ENCODE results near the gene CNOT4. TPM values are rescaled to one million over a fixed set of nuclear protein-coding genes. Genes with fewer than 3 reads are reported as not detected.

Gene CNOT4
- total and polyA plus RNA-seq, 9 donors = 9.1 to 38.9 (median 30.5) TPM

DNA sequence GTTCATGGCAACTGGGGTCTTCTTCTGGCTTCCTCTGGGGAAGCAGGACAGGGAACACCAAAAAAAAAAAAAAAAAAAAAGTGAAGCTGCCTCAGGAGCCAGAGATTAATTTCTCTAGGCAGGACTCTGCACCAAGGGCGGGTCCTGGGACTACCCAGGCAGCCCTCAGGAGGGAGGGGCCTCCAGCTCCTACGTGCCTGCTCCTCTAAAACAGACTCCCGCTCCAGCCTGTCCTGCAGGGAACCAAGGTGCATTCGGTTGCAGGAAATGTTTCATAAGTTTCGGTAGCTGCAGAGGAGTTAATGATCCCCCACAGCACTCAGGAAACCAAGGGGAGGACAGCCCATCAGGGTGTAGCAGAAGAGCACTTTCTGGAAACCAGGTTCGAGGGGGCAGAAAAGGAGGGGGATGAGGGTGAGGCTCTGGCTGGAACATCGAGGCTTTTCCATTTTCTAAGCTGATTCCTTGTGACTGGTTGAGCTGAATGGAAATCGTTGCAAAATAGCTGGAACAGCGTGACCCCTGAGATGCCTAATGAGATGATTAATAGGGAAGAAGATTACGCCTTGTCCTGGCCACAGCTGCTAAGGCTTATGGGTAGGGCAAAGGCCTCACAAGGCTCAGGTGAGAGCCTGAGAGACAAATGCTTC is 192.1 kb downstream of the CNOT4 start:
- H3K4me1 ChIP-seq (ENCODE audit: insufficient read depth) = peaks cover 4% of the 10 kb centered on the region
- no peaks in the 10 kb centered on the region for H3K27me3 ChIP-seq
- H3K9me3 ChIP-seq = no peaks in the 10 kb centered on the region
- no peak overlapping the region for H3K27ac ChIP-seq
- peak in 2 of 5 donors; percentile 27 to 40 for DNase-seq
- no peak overlapping the region for H3K4me3 ChIP-seq
- H3K36me3 ChIP-seq = no peaks in the 10 kb centered on the region
- 26 to 45% (median 30%) methylated on average over 10 of the region's 10 CpGs for WGBS, 3 donors
- TF ChIP-seq, protein P1, sequence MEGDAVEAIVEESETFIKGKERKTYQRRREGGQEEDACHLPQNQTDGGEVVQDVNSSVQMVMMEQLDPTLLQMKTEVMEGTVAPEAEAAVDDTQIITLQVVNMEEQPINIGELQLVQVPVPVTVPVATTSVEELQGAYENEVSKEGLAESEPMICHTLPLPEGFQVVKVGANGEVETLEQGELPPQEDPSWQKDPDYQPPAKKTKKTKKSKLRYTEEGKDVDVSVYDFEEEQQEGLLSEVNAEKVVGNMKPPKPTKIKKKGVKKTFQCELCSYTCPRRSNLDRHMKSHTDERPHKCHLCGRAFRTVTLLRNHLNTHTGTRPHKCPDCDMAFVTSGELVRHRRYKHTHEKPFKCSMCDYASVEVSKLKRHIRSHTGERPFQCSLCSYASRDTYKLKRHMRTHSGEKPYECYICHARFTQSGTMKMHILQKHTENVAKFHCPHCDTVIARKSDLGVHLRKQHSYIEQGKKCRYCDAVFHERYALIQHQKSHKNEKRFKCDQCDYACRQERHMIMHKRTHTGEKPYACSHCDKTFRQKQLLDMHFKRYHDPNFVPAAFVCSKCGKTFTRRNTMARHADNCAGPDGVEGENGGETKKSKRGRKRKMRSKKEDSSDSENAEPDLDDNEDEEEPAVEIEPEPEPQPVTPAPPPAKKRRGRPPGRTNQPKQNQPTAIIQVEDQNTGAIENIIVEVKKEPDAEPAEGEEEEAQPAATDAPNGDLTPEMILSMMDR (IDR thresholded peaks at IDR 0.05) = no peak
- TF ChIP-seq EP300 (IDR thresholded peaks at IDR 0.05) = no peak
- TF ChIP-seq POLR2A (IDR thresholded peaks at IDR 0.05) = no peak
- intact Hi-C loops (cut with DNase I) = no loop called here

DNA sequence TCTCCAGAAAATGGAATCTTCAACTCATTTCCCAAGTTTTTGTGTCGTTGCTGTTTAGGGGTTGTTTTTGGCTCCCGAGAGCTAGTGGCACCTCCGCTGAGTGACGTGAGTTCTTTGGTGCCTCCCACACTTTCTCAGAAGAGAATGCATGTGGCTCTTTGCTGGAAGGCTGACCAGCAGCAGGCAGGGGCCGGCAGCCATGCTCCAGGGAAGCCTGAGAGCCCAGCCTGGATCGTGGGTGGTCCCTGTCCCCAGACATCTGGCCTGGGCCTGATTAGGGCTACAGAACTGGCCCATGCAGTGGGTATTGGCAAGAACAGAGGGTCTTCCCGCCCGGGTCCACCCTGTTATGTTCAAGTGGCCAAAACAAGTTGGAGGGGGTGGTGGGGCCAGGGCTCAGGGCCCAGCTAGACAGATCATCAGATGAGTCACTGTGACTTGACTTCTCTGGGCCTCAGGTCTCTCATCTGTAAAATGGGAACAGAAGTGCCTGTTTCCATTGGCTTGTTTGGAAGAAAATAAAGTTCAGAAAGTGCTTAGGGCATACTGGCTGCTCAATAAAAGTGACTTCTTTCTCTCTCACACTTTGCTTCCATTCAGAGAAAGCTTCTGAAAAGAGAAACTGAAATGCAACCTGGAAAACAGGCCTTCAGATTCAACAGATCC is 193.1 kb downstream of the CNOT4 start:
- no peaks in the 10 kb centered on the region for H3K27me3 ChIP-seq
- 67 to 73% (median 68%) methylated on average over 8 of the region's 8 CpGs for WGBS, 3 donors
- DNase-seq = no peak
- H3K4me3 ChIP-seq = no peak overlapping the region
- no peak overlapping the region for H3K27ac ChIP-seq
- H3K9me3 ChIP-seq = no peaks in the 10 kb centered on the region
- intact Hi-C loops (cut with DNase I) = no loop called here
- H3K36me3 ChIP-seq = no peaks in the 10 kb centered on the region
- H3K4me1 ChIP-seq (ENCODE audit: insufficient read depth) = peaks cover 4% of the 10 kb centered on the region
- TF ChIP-seq, protein P1 (IDR thresholded peaks at IDR 0.05) = no peak
- no peak for TF ChIP-seq POLR2A (IDR thresholded peaks at IDR 0.05)
- TF ChIP-seq EP300 (IDR thresholded peaks at IDR 0.05) = no peak

DNA sequence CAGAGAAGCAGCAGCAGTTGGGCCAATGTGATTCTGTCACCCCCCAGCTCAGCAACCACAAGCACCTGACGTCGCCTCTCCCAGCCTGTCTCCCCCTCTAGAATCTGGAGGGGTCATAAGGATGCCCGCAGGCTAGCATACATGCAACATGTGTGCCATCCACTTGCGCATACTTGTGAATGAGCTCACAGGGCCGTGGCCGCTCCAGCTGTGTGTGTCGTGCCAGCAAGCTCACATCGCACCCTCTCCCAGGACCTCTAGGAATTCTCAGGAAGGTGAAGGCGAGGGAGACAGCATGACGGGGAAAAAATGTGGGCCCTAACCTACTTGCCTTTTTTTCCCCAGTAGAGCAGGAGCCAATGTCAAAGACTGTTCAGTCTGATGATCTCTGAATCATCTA is 195.9 kb downstream of the CNOT4 start:
- Histone ChIP-seq H3K9me3 (no peaks in the 10 kb centered on the region), H3K4me1 (ENCODE audit: insufficient read depth) (no peaks in the 10 kb centered on the region), H3K27ac (no peak overlapping the region), H3K27me3 (no peaks in the 10 kb centered on the region), H3K4me3 (no peak overlapping the region), H3K36me3 (no peaks in the 10 kb centered on the region)
- TF ChIP-seq, protein P1 (IDR thresholded peaks at IDR 0.05) = no peak
- TF ChIP-seq EP300 (IDR thresholded peaks at IDR 0.05) = no peak
- no peak for TF ChIP-seq POLR2A (IDR thresholded peaks at IDR 0.05)
- WGBS, 3 donors = 78 to 84% (median 79%) methylated on average over 10 of the region's 10 CpGs
- DNase-seq = no peak
- intact Hi-C loops (cut with DNase I) = no loop called here

Other genes starting within 250 kb of the CNOT4 start
- 10 to 100 TPM; 28.3 to 51.5 (median 38.8) TPM for gene NUP205, start 47.8 kb upstream of the CNOT4 start, total RNA-seq
- 10 to 100 TPM; 19.5 to 30.9 TPM for gene NUP205, start 47.8 kb upstream of the CNOT4 start, polyA plus RNA-seq
- gene STMP1, start 152.4 kb upstream of the CNOT4 start, total RNA-seq = 10 to 100 TPM; 11.0 to 24.3 (median 19.7) TPM
- 10 to 100 TPM; 15.6 to 23.7 TPM for gene STMP1, start 152.4 kb upstream of the CNOT4 start, polyA plus RNA-seq
- gene SLC13A4, start 218.1 kb upstream of the CNOT4 start, total RNA-seq = under 1 TPM in 1 of 7 donors, not detected in 6; 0.57 TPM
- under 1 TPM; 0.07 to 0.18 TPM for gene SLC13A4, start 218.1 kb upstream of the CNOT4 start, polyA plus RNA-seq
- 1 to 10 TPM; 1.1 to 5.1 (median 2.9) TPM for gene FAM180A, start 238.7 kb upstream of the CNOT4 start, total RNA-seq
- 1 to 10 TPM; 4.4 to 5.3 TPM for gene FAM180A, start 238.7 kb upstream of the CNOT4 start, polyA plus RNA-seq